C4-2B (cell line): ENCODE measurements around the gene PILRA.
"Not testable (repeated sequence)": the region's sequence is repeated elsewhere in the genome, so short reads cannot be mapped to it uniquely, and the experiment has no call there.

ENCODE experiments used
- H3K27ac ChIP-seq: fragments of 450-650 bp; 2 replicates; pipeline ENCODE4 v1.5.1; 2017
- ZFX ChIP-seq: fragments of 450-650 bp; IDR thresholded peaks from 2 replicates; pipeline ENCODE4 v1.6.1; 2017
- TF ChIP-seq, protein P1 (sequence below): fragments of 450-650 bp; conservative IDR thresholded peaks from 2 replicates; pipeline ENCODE4 v1.5.1; 2017; ENCODE audit warnings: mild to moderate bottlenecking

PILRA gene

DNA sequence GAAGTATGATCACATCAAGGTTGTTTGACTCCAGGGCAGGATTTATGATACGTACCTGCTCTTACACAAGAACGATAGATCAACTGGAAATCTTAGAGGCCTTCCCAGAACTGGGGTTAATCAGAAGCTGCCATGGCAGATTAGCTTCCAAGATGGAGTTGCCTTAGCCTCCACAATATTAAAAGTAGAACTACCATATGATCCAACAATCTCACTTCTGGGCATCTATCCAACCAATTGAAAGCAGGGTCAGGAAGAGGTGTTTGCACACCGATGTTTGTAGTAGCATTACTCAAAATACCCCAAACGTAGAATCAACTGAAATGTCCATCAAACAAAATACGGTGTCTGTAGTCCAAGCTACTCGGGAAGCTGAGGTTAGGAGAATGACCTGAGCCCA, 8.8 kb upstream of the PILRA start:
- H3K27ac ChIP-seq = no peak overlapping the region
- no peak for TF ChIP-seq ZFX
- TF ChIP-seq, protein P1, sequence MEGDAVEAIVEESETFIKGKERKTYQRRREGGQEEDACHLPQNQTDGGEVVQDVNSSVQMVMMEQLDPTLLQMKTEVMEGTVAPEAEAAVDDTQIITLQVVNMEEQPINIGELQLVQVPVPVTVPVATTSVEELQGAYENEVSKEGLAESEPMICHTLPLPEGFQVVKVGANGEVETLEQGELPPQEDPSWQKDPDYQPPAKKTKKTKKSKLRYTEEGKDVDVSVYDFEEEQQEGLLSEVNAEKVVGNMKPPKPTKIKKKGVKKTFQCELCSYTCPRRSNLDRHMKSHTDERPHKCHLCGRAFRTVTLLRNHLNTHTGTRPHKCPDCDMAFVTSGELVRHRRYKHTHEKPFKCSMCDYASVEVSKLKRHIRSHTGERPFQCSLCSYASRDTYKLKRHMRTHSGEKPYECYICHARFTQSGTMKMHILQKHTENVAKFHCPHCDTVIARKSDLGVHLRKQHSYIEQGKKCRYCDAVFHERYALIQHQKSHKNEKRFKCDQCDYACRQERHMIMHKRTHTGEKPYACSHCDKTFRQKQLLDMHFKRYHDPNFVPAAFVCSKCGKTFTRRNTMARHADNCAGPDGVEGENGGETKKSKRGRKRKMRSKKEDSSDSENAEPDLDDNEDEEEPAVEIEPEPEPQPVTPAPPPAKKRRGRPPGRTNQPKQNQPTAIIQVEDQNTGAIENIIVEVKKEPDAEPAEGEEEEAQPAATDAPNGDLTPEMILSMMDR = no peak

DNA sequence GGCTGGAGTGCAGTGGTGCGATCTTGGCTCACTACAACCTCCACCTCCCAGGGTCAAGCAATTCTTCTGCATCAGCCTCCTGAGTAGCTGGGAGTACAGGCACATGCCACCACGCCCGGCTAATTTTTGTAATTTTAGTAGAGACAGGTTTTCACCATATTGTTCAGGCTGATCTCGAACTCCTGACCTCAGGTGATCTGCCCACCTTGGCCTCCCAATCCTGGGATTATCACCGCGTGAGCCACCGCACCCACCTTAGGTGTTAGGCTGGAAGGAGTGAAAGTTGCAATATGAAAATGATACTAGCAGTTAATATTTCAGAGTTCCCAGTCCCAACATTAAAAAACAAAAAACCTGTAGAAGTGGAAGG, 7.3 kb upstream of the PILRA start:
- not testable (repeated sequence) for H3K27ac ChIP-seq

DNA sequence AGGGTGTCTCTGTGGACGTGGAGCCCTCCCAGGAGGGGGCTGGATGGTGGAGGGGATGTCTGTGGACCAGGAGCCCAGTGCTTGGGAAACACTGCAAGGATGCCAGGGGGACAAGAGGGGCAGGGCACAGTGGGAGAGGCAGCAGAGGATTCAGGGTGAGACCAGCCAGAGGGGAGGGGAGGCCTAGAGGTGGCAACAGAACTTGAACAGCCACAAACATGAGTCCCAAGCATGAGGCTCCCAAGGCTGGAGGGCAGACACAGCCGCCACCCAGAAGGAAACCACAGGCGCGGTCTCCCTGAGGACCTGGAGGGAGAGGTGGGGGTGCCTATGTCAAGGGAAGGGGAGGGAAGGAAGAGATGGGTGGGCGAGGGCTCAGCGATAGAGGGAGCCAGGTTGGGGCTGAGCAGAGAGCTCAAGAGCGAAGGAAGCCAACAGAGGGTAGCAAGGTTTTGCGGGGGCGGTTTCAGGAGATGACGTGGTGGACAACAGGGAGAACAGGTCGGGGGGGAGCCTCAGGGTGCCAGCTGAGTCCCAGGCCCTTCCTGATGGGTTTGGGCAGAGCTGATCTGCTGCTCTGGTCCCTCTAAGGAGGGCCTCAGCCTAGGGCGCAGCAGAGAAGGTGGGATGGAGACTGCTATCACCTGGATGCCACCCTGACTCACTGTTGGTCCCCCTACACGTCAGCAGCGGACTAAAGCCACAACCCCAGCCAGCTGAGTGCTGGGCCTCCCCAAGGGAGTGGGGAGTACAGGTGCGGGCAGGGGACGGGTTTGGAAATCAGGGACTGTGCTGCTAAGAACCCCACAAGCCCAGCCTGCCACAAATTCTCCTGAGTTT, 6.7 kb upstream of the PILRA start:
- H3K27ac ChIP-seq = no peak overlapping the region
- TF ChIP-seq, protein P1 = no peak
- TF ChIP-seq ZFX = no peak

DNA sequence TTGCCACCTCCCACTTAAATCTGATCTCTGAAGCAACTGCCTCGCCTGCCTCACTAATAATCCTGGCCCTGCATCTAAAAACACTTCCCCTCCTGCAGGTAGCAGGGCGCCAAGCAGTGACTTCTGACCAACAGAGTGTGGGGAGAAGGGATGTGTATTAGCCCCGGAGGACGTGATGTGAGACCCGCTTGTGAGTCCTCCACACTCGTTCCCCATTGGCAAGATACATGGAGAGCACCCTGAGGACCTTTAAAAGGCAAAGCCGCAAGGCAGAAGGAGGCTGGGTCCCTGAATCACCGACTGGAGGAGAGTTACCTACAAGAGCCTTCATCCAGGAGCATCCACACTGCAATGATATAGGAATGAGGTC, 6.1 kb upstream of the PILRA start:
- H3K27ac ChIP-seq = no peak overlapping the region
- no peak for TF ChIP-seq ZFX

DNA sequence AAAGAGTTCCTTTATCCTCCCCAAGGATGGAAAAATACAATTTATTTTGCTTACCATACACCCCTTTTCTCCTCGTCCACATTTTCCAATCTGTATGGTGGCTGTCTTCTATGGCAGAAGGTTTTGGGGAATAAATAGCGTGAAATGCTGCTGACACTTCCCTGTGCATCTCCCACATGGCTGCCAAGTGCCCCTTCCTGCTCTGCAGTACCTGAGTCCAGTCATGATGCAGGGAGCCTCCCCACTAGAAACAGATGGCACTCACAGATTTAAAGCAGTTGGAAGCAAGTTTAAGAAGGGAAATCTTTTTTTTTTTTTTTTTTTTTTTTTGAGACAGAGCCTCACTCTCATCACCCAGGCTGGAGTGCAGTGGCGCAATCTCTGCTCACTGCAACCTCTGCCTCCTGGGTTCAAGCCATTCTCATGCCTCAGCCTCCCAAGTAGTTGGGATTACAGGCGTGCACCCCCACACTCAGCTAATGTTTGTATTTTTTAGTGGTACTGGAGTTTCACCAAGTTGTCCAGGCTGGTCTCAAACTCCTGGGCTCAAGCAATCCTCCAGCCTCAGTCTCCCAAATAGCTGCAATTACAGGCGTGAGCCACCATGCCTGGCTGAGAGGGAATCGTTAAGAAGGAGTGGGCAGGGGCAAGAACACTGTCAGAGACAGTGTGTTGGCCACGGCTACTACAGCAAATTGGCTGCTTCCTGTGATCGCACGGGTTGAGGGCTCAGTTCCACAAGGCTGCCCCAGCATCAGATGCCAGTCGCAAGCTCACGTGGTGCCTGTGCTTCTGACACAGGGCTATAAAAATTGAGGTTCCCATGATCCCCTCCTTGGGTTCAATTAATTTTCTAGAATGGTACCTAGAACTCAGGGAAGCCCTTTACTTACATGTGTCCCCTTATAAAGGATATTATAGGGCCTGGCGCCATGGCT, 5.3 kb upstream of the PILRA start:
- TF ChIP-seq, protein P1 = no peak
- no peak for TF ChIP-seq ZFX

DNA sequence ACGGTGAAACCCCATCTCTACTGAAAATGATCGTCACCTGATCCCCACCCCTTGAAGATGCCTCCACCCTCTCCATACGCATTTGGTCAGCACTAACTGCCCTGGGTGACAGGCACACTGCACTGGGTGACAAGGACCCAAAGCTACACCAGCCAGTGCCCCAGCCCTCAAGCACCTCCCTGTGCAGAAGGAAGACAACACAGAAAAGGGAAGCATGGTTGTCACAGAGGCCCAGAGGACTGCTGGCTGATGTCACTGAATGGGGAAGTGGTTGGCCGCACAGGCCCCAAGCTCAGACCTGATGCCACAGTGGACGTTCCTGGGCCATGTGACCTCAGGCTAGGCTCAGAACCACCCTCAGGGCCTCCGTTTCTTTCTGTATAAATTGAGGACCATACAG, 4.2 kb upstream of the PILRA start:
- H3K27ac ChIP-seq = no peak overlapping the region
- TF ChIP-seq, protein P1 = no peak
- TF ChIP-seq ZFX = no peak

More for the DNA sequence above, 5.3 kb upstream of the PILRA start:
- no peak overlapping the region for H3K27ac ChIP-seq

DNA sequence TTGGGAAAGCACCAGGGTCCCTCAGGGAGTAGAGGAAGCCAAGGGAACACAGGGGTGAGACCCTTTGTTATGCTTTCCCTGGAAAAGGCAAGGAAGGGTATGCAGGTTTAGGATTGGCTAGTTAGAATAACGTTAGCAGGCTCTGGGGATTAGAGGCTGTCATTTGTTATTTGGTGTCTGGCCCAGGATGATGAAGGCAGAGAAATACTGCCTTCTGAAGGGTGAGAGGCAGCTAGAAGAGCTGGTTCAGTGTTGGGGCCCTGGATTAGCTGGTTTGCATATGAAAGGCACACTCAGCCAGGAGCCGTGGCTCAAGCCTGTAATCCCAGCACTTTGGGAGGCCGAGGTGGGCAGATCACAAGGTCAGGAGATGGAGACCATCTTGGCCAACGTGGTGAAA, 3.0 kb upstream of the PILRA start:
- TF ChIP-seq ZFX = no peak
- TF ChIP-seq, protein P1 = no peak
- no peak overlapping the region for H3K27ac ChIP-seq

DNA sequence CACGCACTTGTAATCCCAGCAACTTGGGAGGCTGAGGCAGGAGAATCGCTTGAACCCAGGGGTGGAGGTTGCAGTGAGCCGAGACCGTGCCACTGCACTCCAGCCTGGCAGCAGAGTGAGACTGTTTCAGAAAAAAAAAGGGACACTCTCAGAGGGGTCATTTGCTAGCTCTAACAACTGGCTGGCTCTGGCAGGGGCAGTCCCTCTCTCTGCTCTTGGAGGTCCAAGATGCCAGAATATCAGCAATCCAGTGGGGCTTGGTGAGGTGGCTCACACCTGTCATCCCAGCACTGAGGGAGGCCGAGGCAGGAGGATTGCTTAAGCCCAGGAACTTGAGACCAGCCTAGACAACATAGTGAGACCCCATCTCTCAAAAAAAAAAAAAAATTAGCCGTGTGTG, 2.5 kb upstream of the PILRA start:
- H3K27ac ChIP-seq = no peak overlapping the region

More for the DNA sequence above, 2.5 kb upstream of the PILRA start:
- TF ChIP-seq, protein P1 = no peak
- no peak for TF ChIP-seq ZFX
